ENCODE results near the gene SLC25A28.

The SLC25A28 gene

DNA sequence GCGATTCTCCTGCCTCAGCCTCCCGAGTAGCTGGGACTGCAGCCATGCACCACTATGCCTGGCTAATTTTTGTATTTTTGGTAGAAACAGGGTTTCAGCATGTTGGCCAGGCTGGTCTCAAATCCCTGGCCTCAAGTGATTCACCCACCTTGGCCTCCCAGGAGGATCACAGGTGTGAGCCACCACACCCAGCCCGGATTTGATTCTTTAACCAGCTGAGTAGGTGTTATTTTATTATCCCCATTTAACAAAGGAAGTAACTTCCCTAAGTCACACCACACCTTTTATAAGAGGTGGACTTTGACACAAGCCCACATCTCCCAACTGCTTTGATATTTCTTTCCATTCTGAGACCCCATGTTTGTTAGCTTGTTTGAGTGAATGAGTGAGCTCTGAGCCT is 25.0 kb downstream of the SLC25A28 start:
- no peaks in the 10 kb centered on the region for H3K9me3 ChIP-seq (ENCODE audit: low read length)
- H3K36me3 ChIP-seq (ENCODE audit: insufficient read depth, low read length), result no peaks in the 10 kb centered on the region
- H3K27me3 ChIP-seq (ENCODE audit: insufficient read depth, low read length), result peaks cover 25% of the 10 kb centered on the region
- H3K4me3 ChIP-seq (ENCODE audit: low read length), result no peak overlapping the region
- H2AFZ ChIP-seq (ENCODE audit: low read depth, low read length), result no peak overlapping the region
- H3K4me1 ChIP-seq (ENCODE audit: insufficient read depth, low read length), result no peaks in the 10 kb centered on the region

DNA sequence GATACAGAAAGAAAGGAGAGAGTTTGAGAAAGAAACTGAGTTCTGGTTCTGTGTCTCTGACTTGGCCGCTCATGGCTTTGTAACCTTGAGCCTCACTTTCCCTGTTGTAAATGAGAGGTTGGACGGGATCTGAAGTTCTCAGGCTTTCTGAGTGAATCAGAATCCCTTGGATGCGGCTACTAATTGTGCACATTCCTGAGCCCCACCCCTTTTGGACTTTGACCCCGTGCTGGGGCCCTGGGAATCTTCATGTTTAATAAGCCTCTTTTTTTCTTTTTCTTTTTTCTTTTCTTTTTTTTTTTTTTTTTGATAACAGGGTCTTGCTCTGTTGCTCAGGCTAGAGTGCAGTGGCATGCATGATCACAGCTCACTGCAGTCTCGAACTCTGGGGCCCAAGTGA is 26.9 kb downstream of the SLC25A28 start:
- Histone ChIP-seq H3K36me3 (ENCODE audit: insufficient read depth, low read length) (no peaks in the 10 kb centered on the region), H3K4me3 (ENCODE audit: low read length) (no peak overlapping the region), H3K4me1 (ENCODE audit: insufficient read depth, low read length) (no peaks in the 10 kb centered on the region), H3K27me3 (ENCODE audit: insufficient read depth, low read length) (peaks cover 12% of the 10 kb centered on the region), H2AFZ (ENCODE audit: low read depth, low read length) (no peak overlapping the region), H3K9me3 (ENCODE audit: low read length) (no peaks in the 10 kb centered on the region)

DNA sequence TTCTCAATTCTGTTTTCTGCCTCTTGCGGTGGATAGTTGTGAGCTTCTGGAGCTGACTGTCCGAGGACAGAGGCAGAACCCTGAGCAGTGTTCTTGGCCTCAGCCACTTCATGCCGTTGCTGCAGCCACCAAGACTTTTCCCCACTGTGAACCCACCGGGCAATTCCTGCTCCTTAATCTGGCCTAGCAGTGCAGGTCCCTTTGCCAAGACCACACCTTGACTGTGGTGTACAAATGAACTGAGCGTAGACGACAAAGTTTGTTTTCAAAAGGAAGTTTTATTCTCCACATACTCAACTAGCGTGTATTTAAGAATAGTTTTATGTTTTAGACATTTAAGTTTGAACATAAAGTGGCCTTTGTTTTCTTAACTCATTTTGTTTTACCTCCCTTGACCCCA is 29.4 kb downstream of the SLC25A28 start:
- no peaks in the 10 kb centered on the region for H3K36me3 ChIP-seq (ENCODE audit: insufficient read depth, low read length)
- H2AFZ ChIP-seq (ENCODE audit: low read depth, low read length), result no peak overlapping the region
- no peak overlapping the region for H3K4me3 ChIP-seq (ENCODE audit: low read length)
- peaks cover 15% of the 10 kb centered on the region for H3K27me3 ChIP-seq (ENCODE audit: insufficient read depth, low read length)
- no peaks in the 10 kb centered on the region for H3K4me1 ChIP-seq (ENCODE audit: insufficient read depth, low read length)
- H3K9me3 ChIP-seq (ENCODE audit: low read length), result no peaks in the 10 kb centered on the region

DNA sequence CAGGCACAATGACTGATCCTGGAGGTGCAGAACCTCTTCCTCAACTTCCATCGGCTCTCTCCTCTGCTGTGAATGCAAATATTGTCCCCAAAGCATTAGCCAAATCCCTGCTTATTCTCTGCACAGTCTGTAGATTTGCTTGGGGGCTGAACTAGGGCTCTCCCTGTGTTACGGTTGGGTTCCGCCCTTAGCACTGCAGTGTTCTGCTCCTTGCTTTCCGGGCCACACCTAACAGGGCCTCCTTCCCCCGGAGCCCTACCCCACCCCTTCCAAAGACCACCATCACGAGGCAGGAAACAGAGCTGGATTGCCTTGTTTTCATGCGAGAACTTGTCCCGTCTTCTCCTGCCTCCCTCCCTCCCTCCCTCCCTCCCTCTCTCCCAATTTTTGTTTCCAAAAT is 36.6 kb downstream of the SLC25A28 start:
- Histone ChIP-seq H3K4me1 (ENCODE audit: insufficient read depth, low read length) (no peaks in the 10 kb centered on the region), H3K9me3 (ENCODE audit: low read length) (no peaks in the 10 kb centered on the region), H3K27me3 (ENCODE audit: insufficient read depth, low read length) (peaks cover 32% of the 10 kb centered on the region), H2AFZ (ENCODE audit: low read depth, low read length) (no peak overlapping the region), H3K36me3 (ENCODE audit: insufficient read depth, low read length) (no peaks in the 10 kb centered on the region), H3K4me3 (ENCODE audit: low read length) (no peak overlapping the region)

DNA sequence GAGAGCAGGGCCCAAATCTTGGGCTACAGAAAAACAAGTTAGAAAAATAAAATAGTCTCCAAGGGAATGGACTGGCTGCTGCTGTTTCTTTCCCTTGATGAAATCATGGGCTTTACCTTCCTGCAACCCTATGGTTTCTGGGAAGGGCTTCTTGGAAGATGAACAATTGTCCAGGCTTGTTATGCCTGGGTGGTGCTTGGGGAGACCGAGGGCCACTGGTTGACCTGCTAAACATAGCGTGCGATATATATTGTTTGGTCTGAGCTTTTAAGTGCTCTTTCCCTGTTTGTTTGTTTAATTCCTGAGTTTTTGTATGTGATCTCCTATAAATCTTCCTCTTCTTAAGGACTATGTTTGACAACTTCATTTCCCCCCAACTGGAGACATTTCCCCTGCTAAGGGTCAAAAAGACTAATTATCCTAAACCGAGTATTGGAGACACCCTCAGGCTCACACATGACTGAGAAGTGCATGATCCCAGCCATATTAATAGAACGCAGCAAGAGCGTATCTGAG is 37.9 kb downstream of the SLC25A28 start:
- H3K27me3 ChIP-seq (ENCODE audit: insufficient read depth, low read length), result peaks cover 31% of the 10 kb centered on the region
- H2AFZ ChIP-seq (ENCODE audit: low read depth, low read length), result no peak overlapping the region
- no peaks in the 10 kb centered on the region for H3K36me3 ChIP-seq (ENCODE audit: insufficient read depth, low read length)
- no peaks in the 10 kb centered on the region for H3K9me3 ChIP-seq (ENCODE audit: low read length)
- no peaks in the 10 kb centered on the region for H3K4me1 ChIP-seq (ENCODE audit: insufficient read depth, low read length)
- no peak overlapping the region for H3K4me3 ChIP-seq (ENCODE audit: low read length)

DNA sequence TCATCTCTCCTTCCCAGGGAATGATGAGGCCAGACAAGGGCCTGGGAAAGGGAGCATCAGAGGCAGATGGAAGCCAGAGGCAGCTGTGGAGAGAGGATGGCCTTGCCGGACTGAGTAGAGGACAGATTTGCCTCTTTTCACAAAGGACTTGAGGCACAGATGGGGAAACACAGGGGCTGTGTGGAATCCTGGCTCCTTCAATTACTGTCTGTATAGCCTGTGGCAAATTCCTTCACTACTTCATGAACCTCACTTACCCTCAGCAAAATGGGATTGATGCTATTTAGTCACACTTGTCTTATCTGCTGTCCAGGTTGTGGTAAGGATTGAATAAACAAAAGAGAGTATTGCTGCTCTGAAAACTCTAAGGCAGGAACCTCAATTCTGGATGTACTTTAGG is 40.3 kb downstream of the SLC25A28 start:
- no peak overlapping the region for H2AFZ ChIP-seq (ENCODE audit: low read depth, low read length)
- H3K27me3 ChIP-seq (ENCODE audit: insufficient read depth, low read length), result peaks cover 26% of the 10 kb centered on the region
- no peaks in the 10 kb centered on the region for H3K9me3 ChIP-seq (ENCODE audit: low read length)
- no peaks in the 10 kb centered on the region for H3K4me1 ChIP-seq (ENCODE audit: insufficient read depth, low read length)
- H3K4me3 ChIP-seq (ENCODE audit: low read length), result no peak overlapping the region
- no peaks in the 10 kb centered on the region for H3K36me3 ChIP-seq (ENCODE audit: insufficient read depth, low read length)

DNA sequence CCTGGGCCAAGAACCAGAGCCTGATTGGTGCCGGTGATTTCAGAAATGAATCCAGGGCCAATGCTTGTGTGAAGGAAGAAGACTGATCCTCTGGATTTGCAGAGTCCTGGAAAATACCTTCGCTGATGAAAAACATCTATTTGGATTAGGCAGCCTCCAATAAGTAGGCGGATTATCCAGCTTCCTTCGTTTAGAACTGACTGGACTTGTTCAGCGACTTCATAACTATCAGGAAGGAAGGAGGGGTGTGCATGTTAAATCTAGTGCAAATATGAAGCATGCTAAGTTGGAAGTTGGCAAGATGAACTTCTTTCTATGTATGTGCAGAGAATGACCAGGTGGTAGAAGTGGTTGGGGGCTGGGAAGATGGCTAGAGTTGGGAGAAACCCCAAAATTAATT is 46.4 kb downstream of the SLC25A28 start:
- Histone ChIP-seq H3K4me3 (ENCODE audit: low read length) (no peak overlapping the region), H2AFZ (ENCODE audit: low read depth, low read length) (no peak overlapping the region), H3K9me3 (ENCODE audit: low read length) (no peaks in the 10 kb centered on the region), H3K36me3 (ENCODE audit: insufficient read depth, low read length) (no peaks in the 10 kb centered on the region), H3K27me3 (ENCODE audit: insufficient read depth, low read length) (peaks cover 15% of the 10 kb centered on the region), H3K4me1 (ENCODE audit: insufficient read depth, low read length) (no peaks in the 10 kb centered on the region)

DNA sequence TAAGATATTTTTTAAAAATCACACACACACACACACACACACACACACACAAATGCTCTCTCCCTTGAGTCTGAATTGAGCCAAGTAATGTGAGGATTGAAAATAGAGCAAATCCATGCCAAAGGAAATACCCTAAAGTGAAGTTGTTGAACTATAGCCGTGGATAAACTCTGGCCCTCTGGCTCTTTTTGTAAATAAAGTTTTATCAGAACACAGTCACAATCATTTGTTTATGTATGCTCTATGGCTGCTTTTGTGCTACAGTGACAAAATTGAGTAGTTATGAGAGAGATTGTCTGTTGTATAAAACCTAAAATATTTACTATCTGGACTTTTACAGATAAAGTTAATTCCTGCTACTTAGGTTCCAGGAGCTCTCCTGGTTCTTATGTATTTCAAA is 48.4 kb downstream of the SLC25A28 start:
- Histone ChIP-seq H2AFZ (ENCODE audit: low read depth, low read length) (no peak overlapping the region), H3K36me3 (ENCODE audit: insufficient read depth, low read length) (no peaks in the 10 kb centered on the region), H3K4me1 (ENCODE audit: insufficient read depth, low read length) (no peaks in the 10 kb centered on the region), H3K27me3 (ENCODE audit: insufficient read depth, low read length) (peaks cover 6% of the 10 kb centered on the region), H3K9me3 (ENCODE audit: low read length) (no peaks in the 10 kb centered on the region), H3K4me3 (ENCODE audit: low read length) (no peak overlapping the region)

DNA sequence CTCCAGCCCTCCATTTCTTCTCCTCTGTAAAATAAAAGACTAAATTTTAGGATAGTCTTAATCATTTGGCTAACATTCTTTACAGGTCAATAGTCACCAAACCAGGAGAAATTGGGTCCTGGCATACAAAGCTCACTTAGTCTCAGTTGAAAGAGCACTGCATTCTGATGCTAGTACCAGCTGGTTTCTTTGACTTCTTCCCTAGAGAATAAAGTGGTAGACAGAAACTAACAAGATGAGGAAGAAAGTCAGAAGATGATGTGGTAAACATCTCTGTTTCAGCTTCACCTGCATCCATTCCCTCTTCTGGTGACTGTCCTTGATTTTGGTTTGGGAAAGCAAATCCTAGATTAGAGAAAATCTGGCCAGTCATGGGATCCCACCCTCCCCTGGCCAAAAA is 50.3 kb downstream of the SLC25A28 start:
- H3K9me3 ChIP-seq (ENCODE audit: low read length), result no peaks in the 10 kb centered on the region
- no peaks in the 10 kb centered on the region for H3K4me1 ChIP-seq (ENCODE audit: insufficient read depth, low read length)
- H3K27me3 ChIP-seq (ENCODE audit: insufficient read depth, low read length), result peaks cover 8% of the 10 kb centered on the region

DNA sequence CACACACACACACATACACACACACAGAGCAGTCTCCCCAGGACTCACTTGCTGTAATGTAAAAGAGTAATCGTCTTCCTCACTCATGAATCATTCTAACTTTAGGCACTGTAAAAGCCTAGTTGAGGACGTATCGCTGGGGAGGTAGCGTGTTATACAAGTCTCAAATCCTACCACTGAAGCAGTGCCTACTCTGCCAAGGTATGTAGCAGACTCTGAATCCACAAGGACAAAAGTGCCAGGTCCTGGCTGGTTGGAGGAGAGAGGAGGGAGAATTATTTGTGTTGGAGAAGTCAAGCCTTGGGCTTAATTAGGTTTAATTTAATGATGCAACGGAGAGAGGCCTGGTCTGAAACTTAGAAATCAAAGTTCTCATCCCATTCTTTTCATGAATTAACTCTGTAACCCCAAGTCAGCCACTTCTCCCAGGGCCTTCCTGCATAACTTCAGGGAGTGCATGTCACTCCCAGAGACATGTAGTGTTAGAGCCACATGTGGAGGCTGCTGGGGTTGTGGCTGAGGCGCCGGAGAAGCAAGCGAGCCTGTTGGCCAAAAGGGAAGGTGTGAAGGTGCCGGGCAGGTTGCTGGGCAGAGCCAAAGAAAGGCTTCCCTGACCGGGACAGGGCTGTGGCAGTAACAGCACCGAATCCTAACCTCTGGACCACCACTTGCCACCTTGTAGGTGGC is 50.8 kb downstream of the SLC25A28 start:
- Histone ChIP-seq H3K9me3 (ENCODE audit: low read length) (no peaks in the 10 kb centered on the region), H3K27me3 (ENCODE audit: insufficient read depth, low read length) (peaks cover 8% of the 10 kb centered on the region), H2AFZ (ENCODE audit: low read depth, low read length) (no peak overlapping the region), H3K4me1 (ENCODE audit: insufficient read depth, low read length) (no peaks in the 10 kb centered on the region), H3K36me3 (ENCODE audit: insufficient read depth, low read length) (no peaks in the 10 kb centered on the region), H3K4me3 (ENCODE audit: low read length) (no peak overlapping the region)

More for the DNA sequence above, 50.3 kb downstream of the SLC25A28 start:
- H2AFZ ChIP-seq (ENCODE audit: low read depth, low read length), result no peak overlapping the region
- H3K4me3 ChIP-seq (ENCODE audit: low read length), result no peak overlapping the region
- no peaks in the 10 kb centered on the region for H3K36me3 ChIP-seq (ENCODE audit: insufficient read depth, low read length)

DNA sequence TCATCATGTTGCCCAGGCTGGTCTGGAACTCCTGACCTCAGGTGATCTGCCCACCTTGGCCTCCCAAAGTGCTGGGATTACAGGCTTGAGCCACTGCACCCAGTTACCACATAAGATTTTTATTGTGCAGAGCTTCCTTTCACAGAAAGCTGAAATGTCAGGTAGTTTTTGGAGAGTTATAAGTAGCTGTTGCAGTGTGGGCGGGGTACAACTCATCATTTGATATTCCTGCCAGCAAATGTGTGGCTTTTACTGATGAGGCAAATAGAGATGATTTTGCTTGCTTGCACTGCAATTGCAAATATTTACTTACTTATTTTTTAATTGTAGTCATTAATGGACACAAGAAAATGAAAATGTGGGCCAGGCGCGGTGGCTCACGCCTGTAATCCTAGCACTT is 55.1 kb downstream of the SLC25A28 start:
- Histone ChIP-seq H3K4me1 (ENCODE audit: insufficient read depth, low read length) (no peaks in the 10 kb centered on the region), H3K27me3 (ENCODE audit: insufficient read depth, low read length) (peaks cover 7% of the 10 kb centered on the region), H3K9me3 (ENCODE audit: low read length) (no peaks in the 10 kb centered on the region), H2AFZ (ENCODE audit: low read depth, low read length) (no peak overlapping the region), H3K36me3 (ENCODE audit: insufficient read depth, low read length) (no peaks in the 10 kb centered on the region), H3K4me3 (ENCODE audit: low read length) (no peak overlapping the region)

DNA sequence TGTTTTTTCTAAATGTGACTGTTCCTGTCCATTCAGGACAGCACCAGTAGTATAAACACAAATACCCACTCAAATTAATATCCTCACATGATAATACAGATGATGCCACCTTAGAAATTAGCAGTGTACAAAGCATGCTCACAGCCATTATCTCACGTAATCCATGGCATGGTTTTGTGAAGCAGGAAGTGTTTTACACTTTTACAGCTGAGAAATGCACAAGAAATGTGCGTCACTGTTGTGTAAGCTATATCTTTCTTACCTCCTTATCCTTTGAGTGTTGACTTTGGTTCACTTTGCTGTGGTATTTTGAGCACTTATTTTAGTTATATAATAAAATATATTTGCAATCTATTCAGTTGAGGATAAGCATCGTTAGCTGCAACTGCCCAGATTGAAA is 55.9 kb downstream of the SLC25A28 start:
- Histone ChIP-seq H3K36me3 (ENCODE audit: insufficient read depth, low read length) (no peaks in the 10 kb centered on the region), H2AFZ (ENCODE audit: low read depth, low read length) (no peak overlapping the region), H3K4me1 (ENCODE audit: insufficient read depth, low read length) (no peaks in the 10 kb centered on the region), H3K27me3 (ENCODE audit: insufficient read depth, low read length) (peaks cover 6% of the 10 kb centered on the region), H3K9me3 (ENCODE audit: low read length) (no peaks in the 10 kb centered on the region), H3K4me3 (ENCODE audit: low read length) (no peak overlapping the region)

DNA sequence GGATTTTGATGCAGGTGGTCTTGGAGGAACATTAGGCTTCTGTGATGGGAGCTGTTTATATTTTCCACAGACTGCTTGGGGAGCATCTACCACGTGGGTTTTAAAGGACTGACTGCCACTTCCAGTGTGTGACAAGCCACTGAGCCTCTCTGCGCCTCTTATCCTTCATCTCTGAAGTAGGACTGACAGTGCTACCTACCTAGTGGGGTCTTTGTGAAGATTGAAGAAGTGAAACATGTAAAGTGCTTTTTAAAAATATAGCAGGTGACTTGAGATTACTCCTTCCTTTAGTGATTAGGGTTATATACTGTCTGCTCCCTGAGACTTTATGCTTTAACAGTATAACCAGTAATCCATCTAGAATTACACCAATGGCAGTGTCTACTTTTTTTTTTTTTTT is 57.6 kb downstream of the SLC25A28 start:
- H3K4me3 ChIP-seq (ENCODE audit: low read length), result no peak overlapping the region
- H3K36me3 ChIP-seq (ENCODE audit: insufficient read depth, low read length), result no peaks in the 10 kb centered on the region
- H3K9me3 ChIP-seq (ENCODE audit: low read length), result no peaks in the 10 kb centered on the region
- no peaks in the 10 kb centered on the region for H3K4me1 ChIP-seq (ENCODE audit: insufficient read depth, low read length)
- H3K27me3 ChIP-seq (ENCODE audit: insufficient read depth, low read length), result peaks cover 12% of the 10 kb centered on the region
- H2AFZ ChIP-seq (ENCODE audit: low read depth, low read length), result no peak overlapping the region
